Right kidney (tissue), 1 donor: ENCODE measurements around the gene SMIM5.
"Not testable (repeated sequence)": the region's sequence is repeated elsewhere in the genome, so short reads cannot be mapped to it uniquely, and the experiment has no call there.

Source experiments
- DNase-seq: peaks from one replicate; pipeline ENCODE4 v3.0.0-alpha.2; 2016

Gene SMIM5

DNA sequence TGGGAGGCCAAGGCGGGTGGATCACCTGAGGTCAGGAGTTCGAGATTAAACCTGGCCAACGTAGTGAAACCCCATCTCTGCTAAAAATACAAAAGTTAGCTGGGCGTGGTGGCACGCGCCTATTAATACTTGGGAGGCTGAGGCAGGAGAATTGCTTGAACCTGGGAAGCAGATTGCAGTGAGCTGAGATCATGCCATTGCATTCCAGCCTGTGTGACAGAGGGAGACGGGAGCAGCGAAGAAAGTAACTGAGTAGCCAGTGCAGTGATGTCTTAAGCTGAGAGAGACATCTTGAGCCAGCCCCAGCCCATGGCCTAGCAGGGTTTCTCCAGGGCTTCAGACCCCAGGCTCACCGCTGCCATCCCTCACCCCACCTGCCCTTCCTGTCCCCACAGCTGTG is 9.8 kb upstream of the SMIM5 start:
- DNase-seq = no peak

DNA sequence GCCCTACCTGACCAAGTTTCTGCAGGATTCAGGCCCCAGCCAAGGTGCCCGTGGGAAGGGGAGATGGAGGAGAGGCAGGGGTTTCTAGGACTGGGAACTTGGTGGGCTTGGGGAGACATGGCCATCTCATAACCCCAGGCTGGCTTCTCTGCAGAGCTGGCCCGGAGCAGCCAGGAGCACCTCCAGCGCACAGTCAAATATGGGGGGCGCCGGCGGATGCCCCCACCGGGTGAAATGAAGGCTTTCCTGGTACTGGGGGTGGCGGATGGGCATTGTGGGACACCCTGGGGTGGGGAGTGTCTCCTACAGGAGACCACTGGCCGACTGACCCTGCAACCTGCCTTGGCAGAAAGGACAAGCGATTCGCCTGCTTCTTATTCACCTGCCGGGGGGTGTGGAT is 9.2 kb upstream of the SMIM5 start:
- DNase-seq = no peak

DNA sequence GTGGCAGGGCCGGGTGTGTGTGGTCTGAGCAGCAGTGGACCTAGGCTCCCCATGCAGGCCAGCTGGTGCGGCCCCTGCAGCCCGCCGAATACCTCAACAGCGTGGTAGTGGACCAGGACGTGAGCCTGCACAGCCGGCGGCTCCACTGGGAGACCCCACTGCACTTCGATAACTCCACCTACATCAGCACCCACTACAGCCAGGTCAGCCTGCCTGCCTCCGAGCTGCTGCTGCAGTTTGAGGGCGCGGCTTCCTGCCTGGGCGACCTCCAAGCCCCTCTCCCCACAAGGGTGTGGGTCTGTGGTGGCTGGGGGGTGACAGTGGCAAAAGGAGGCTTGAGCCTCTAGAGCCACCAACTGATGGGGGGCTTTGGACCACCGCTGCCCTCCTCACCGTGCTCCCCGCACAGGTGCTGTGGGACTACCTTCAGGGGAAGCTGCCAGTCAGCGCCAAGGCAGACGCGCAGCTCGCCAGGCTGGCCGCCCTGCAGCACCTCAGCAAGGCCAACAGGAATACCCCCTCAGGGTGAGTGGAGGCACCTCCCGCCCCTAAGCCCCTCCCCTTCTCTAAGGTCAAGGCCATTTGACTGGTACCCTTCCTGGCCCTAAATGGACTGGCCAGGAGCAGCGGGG is 8.4 kb upstream of the SMIM5 start:
- no peak for DNase-seq

DNA sequence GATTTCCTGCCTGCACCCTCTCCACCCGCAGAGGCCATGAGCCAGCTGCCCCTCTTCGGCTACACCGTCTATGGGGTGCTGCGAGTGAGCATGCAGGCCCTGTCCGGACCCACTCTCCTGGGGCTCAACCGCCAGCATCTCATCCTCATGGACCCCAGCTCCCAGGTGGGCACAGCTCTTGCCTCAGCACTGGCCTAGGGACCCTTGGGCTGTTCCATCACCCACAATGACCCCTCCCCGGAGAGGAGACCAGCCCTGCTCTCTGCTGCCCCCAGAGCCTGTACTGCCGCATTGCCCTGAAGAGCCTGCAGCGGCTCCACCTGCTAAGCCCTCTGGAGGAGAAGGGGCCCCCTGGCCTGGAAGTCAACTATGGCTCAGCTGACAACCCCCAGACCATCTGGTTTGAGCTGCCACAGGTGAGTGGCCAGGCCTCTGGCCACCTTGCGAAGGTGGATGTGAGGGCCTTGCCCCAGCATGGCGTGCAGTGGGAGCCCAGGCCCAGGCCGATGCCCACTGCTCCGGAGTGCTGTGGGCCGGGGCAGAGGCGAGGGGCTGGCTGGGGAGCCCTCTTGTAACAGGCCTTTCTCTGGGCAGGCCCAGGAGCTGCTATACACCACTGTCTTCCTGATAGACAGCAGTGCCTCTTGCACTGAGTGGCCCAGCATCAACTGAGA is 7.3 kb upstream of the SMIM5 start:
- no peak for DNase-seq

DNA sequence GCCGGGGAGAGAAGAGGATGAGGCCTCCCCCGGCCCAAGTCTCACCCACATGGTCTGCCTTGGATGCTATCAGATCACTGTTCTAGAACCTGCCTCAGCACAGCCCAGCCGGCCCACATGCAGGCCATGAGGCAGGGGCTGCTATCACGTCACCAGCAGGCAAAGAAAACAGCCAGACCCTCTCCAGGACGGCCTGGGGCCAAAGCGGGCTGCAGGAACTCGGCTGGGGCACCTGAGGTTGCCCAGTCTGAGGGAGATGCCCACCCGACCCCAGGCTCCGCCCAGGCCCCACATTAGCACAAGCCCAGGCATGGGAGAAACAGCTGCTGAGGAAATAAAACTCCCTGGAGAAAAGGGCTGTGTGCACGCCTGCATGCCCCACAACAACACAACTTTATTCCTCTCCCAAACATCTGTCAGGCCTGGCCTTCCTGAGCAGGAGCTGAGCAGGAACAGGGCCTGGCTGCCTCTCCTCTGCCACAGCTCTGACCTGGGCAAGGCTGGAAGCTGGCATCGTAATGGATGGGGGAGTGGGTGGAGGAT is 6.7 kb upstream of the SMIM5 start:
- no peak for DNase-seq

DNA sequence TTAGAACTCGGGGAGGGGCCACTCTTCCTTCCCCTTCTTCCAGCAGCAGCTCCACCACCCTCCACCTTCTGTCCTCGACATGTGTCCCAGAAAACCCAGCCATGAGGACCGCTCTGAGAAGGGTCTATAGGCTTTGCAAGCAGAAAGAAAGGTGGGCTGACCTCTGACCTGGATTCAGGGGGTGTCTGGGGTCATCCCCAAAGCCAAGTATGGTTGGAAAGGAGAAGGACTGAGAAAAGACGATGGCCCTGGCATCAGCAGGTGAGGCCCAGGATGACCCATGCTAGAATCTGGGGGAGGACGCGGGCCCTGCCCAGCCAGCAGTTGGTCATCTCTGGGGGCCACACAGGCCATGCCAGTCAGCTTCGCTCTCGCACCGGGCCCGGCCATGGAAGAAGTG is 6.1 kb upstream of the SMIM5 start:
- no peak for DNase-seq

DNA sequence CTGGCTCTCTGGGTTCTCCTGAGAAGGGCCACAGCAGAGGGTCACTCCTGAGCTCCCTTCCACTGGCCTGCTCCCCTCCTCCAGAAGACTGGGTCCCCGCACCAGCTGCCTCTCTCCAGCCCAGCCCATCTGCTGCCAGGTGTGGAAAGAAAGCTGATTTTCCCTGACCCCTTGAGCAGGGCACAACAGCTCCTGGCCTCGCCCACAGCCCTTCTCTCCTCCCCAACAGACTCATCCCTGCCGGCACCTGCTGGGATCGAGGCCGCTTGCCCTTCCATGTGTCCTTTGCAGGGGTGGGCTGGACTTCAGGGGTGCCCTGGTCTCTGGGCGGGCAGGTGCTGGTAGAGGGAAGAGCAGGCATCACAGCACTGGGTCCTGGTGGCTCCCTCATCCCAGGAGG is 4.8 kb upstream of the SMIM5 start:
- DNase-seq = no peak

DNA sequence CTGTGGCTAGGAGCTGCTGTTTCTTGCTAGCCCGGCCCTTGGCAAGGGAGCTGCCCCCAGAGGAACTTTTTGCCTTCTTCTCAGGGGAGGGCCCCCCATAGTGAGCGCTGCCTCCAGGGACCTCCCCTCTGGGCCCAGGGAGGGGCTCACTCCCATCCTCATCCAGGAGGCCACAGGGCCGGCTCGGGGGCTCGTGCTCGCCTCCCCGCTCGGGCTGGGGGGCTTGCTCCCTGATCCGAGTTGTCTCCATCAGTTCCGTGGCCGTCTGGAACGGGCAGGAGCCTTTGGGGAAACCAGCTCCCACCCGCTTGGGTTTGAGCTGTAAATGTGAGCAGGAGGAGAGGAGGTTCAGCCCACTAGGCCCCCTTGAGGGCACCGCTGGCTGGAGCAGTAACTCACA is 4.1 kb upstream of the SMIM5 start:
- no peak for DNase-seq

DNA sequence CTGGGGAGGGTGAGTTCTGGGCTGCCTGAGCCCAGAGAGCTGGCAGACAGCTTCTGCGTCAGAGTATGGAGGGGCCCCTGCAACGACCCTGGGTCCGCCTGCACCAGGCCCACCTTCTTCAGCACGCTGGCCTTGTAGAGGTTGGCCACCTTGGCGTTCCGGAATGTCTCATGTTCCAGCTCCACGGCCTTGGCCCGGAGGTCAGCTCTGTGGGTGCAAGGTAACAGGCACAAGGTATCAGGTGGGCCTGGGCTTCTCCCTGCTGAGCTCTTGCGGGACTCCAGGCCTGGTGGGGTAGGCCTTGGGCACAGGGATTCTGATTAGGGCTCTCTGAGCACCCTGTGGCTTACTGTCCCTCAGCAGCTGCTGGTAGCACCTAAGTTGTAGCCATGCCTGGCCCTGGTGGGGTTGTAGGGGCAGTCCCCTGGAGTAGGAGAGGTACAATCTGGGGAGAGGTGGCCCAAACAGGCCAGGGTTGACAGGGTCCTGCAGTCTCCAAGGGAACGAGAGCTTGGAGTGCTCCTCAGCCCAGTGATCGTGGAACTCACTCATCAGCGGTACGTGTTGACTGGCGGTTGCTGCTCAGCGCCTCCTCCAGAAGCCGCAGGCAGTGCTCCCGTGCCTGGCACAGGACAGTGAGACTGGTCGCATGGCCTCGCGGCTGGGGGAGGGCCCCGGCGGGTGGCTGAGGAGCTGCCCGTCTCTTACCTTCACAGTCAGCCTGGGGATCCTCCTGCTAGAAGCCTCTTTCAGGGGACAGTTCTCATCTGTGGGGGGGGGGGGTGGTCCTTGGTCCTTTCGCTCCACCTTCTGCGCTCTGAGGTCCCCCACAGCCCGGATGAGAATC is 2.9 kb upstream of the SMIM5 start:
- no peak for DNase-seq

DNA sequence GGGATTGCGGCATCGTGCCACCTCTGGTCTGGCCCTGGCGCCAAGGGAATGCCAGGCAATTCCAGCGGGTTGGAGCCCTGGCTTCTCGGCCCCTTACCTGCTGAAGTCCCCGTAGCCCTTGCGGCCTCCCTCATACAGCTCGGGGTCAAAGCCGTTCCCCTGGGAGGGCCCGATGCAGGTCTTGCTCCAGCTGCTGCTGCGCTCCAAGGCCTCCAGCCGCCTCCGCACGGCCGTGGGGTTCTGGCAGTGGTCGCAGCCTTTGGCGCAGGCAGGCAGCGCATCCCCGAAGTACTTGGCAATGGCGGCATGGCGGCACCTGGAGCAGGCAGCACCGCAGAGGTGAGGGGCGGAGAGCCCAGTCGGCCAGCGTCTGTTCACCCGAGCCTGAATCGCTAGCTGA is 1.9 kb upstream of the SMIM5 start:
- DNase-seq = no peak

DNA sequence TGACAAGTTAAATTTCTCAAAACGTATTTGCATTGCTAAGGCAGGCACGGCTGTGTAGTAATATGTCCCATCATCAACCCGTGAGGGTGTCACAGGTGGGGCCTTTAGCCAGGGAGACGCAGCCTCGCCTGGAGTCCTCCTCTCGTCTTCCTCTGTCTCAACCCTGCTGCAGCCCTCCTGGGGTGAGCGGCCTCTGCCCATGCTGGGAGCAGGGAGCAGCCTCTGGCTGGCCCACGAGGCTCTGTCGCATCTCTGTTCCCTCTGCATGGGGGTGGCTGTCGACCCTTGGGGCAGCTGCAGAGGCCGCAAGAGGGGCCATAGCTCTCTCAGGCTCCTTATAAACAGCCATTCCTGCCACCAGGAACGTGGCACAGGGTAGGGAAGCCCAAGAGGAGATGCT is 806 bp upstream of the SMIM5 start:
- DNase-seq = no peak

DNA sequence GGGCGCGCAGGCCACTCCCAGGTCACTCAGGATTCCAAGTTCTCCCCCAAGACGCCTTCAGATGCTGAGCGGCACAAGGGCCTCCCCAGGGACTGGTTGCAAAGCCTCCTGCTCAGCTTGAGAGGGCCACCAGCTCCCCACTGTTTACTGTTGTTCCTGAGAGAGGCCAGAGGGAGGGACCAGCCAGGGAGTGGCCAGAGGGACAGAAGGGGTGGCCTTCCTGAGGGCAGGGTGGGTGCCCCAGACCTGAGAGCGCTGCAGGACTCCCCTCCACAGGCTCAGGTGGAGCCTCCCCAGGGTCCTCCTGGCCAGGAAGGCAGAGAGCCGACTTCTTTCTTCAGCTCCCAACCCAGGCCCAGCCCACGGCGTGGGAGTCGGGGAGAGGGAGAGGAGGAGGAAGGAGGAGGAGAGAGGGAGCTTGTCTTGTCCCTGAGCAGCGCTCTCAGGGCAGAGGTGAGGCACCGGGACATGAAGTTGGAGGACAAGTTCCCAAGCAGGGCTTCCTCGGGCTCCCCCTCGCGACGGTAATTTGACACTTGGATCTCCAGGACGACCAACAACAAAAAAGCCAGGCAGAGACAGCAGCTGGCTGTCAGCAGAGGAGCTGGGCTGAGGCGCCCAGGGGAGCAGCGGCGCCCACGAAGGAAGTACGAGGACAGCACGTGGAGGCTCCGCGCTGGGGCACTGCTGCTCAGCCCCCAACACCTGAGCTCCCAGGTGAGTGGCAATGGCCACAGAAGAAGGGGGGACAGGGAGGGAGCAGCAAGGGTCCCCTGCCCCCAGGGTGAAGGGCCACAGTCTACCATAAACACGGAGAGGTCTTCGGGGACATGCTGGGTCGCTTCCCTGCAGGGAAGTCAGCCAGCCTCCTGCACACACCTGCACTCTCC is 497 bp downstream of the SMIM5 start:
- peak; percentile 87 for DNase-seq

DNA sequence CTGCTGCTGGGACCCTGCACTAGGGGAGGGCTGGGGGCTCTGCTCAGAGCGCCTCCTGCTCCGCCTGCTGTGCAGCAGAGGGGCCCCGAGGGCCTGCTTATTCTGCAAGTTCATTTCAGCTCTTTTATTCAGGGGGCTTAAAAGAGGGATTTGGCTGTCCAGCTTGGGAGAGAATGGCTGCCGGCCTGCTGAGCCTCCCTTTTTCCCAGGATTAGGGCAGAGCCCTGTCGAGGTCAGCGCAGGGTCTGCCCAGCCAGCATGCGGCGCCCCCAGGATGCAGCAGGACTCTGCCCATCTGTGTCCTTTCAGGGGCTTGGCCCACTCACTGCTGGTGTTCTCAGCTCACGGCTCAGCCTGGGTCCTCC is 1.1 kb downstream of the SMIM5 start:
- no peak for DNase-seq

DNA sequence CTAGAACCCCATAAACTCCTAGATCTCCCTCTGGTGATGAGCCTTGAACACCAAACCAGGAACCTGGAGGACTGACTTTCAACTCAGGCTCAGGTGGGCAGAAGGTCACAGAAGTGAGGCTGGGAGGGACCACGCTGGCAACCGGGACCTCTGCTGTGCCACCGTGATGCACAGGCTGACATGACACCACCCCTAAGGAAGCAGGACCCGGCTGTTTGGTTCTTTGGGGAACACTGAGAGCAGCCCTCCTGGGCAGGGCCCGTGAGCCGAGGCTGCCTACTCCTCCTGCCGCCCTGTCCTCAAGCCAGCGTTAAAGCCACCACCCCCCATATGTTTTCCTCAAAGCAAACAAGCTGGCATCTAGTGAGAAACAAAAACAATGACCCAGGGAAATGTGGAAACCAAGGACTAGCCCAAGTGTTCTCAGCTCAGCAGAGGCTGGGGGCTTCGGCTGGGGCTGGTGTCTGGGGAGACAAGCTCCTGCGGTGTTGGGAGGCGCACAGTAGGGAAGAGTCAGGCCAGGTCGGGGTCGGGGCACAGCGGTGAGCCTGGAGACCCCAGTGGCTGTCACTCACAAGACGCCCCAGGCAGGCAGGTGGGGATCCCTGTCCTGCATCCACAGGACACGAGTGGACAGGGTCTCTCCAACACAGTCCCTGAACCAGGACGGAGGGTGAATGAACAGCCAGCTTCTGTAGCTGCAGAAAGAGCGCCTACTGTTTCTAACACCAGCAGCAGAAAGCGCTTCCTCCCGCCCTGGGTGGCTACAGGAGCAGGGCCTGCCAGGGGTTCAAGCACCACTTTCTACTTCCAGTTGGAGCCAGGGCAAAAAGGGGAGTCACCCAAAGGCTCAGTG is 1.7 kb downstream of the SMIM5 start:
- no peak for DNase-seq

DNA sequence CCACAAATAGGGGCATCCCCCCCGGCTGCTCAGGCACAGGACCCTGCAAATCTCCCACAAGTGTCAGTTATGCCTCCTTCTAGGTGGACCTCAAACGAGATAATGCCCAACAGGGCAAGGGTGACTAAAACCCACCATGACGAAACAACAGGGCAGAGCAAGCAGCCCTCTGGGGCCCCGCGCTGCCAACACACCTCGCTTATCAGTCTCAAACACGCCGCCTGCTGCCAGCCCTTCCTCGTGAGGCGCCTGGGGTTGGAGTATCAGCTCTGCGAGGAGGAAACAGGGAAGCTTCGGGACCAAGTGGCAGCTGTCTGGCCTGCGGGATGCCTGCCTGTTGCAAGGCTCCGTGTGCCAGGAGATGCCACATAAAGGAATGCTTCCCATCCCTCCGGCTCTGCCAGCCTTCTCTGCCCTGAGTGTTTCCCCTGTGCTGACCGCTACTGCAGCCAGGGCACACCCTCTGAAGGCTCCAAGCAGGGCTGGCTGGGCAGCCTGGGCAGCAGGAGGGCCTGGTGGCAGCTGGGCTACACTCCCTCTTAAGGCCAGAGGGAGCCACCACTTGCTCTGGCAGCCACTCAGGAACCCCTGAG is 2.5 kb downstream of the SMIM5 start:
- no peak for DNase-seq

DNA sequence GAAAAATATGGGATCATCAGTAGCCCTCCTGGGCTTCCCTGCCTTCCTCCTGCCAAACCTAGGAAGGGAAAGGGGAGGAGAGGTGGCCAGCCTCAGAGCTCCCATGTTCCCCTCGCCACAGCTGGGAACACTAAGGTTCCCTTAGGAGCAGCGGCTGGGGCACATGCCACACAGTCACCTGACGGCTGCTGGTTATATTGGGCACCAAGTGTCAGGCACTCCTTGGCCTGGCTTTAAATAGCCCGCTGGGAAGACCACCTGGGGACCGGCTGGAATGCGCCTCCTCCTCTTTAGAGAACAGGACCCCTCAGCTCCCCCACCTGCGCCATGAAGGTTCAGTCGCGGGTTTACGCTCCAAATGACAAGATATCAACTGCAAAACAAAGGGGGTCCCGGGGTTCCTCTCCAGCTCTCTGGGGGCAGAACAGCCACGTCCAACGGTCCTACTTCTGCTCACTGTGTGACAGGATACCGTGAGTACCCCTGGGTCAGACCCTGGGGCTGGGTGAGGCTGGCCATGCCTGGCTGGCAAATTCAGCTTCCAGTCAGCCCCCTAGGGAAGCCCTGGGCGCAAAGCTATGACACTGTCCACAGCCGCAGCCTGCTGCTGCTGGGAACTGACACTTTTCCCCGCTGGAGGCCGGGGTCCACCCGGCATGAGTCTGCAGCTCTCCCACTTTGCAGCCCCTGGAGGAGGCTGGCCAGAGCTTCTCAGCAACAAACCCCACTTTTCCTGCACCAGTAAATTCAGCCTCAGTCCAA is 3.3 kb downstream of the SMIM5 start:
- no peak for DNase-seq

DNA sequence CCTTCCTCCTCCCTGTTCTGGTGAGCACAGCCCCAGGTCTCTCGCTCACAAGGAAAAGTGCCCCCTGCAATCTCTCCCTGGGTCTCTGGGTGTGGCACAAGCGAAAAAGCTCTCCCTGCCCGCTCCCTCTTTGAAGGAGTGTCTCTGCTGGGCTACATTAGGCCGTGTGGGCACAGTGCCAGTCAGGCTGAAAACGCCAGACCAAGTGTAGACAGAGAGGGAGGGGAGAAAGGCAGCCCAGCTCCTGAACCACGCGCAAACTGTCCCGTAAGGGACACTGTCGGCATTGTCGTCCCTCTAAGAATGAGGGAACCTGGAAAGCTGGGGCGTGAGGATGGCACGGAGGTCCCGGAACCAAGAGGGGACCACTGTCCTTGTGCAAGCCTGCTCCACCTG is 3.9 kb downstream of the SMIM5 start:
- DNase-seq = no peak

DNA sequence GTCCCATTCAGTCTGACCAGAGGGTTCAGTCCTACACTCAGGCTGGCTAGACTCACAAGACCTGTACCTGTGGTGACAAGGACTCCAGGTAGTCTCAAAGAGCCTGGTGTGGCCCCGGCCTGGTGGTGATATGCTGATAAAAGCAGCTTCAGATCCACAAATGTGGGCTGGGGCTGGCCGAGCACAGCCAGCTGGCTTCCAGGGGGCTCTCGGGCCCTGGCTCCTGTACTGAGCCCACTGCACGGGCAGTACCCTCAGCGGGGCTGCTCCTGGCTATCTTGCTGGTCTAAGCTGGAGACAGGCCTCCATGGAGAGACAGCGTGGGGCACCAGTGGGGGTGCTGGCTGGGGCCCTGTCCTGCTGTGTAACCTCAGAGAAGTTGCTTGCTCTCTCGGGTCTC is 4.3 kb downstream of the SMIM5 start:
- DNase-seq = no peak

DNA sequence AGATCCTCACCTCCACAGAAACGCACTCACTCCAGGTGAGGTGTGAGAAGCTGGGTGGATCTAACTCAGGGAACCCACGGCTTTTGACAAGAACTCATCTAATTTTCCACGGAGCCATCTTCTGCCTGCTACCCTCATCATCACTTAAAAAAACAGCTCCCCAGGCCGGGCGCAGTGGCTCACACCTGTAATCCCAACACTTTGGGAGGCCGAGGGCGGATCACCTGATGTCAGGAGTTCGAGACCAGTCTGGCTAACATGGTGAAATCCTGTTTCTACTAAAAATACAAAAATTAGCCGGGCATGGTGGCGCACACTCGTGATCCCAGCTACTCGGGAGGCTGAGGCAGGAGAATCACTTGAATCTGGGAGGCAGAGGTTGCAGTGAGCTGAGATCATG is 4.8 kb downstream of the SMIM5 start:
- DNase-seq = not testable (repeated sequence)

DNA sequence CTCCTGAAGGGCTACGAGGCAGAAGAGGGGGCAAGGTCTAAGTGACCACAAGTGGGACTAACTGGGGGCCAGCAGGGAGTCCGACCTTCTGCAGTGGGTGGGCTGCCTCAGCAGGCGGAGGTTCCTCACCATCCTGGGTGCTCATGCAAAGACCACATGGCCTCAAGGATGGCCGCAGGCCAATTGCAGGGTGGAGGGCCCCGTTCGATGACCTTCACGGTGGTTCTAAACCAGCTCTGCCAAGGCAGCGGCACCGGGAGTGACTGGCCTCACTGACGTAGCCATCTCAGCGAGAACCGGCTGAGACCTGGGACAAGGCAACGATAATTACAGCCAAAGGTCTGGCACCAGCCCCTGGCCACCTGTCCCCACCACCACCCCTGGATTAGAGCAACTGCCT is 5.7 kb downstream of the SMIM5 start:
- DNase-seq = no peak
